Kidney tubule cell (primary cell): ENCODE results near the gene TBC1D30.

ENCODE experiments used
- DNase-seq: peaks from one replicate; pipeline ENCODE4 v3.0.0-alpha.2; 2018; ENCODE audit warnings: low spot score

The TBC1D30 gene

DNA sequence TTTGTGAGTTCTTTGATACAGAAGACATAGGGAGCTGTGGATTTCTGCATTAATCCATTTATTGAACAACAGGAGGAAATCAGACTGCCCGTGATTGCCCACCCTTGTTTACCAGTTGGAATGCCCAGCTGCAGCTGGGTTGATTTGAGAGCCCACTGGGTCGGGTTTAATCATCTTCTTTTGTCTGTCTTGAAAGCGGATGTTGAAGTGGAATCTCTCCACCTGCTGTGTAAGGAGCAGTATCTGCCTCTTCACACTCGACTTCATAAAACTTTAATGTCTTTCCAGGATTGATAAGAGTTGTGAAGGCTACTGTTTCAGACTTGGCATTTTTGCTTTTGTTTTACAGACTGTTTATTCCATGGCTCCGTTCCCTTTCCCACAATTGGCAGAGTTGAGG lies 39.9 kb downstream of the TBC1D30 start:
- DNase-seq = no peak

DNA sequence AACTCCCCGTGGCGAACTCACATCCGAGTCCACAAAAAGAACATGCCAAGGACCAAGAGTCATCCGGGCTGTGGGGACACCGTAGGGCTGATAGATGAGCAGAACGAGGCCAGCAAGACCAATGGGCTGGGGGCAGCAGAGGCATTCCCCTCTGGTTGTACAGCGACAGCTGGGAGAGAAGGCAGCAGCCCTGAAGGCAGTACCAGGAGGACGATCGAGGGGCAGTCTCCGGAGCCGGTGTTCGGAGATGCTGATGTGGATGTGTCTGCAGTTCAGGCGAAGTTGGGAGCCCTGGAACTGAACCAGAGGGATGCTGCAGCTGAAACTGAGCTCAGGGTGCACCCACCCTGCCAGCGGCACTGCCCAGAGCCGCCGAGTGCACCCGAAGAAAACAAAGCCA lies 50.7 kb downstream of the TBC1D30 start:
- no peak for DNase-seq

DNA sequence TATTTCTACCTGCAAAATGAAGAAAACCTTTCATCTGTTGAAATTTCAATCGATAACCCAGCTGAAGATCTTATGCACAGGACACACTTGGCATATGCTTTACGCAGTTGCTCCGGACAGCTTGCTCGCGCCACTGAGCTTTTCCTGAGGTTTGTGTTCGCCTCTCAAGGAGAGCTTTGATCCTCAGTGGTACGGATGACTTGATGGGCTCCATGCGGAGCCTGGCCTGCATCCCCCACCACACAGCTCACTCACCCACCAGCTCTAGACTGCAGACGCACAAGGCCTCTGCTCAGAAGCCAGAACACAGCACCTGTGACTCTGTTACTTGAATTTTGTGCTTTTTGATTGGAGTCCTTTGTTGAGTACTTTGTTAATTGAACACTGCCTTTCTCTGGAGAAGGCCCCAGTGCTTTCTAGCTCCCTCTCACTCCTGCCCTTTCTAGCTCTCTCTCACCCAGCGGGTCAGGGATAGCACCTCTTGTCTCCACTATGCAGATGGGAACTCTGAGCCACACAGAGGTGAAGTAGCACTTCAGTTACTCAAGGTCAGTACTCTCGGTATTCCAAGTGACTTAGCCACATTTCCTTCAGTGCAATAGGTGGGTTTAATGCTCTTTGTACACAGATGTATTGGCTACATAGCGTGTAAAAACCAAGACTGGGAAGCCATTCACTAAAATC lies 52.1 kb downstream of the TBC1D30 start:
- DNase-seq = no peak

DNA sequence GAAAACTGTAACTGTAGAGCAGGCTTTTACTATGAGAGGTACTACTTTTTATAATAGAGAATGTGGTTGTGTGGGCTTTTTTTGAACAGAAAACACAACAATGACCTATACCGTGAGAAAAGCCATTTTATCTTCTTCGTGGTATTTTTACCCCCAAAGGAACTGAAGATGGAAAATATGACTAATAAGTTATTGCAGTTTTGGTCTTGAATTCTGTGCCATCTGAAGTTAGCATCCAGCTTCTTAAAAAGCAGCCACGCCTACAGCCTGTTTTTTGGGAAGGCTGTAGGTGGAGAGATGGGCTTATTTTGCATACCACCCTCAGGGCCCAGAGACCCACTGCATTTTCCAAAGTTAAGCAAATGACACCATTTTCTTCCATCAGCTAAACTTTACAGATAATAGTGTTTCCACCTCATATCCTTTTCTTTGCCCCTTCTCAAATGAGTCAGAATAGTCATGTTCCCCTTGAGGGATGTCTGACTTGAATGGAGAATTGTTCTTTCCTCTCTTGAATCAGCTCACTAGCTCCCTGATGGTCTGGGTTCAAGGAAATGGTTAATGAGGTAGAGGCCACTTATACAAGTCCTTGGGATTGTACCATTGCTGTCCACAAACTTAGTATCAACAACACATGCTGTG lies 53.0 kb downstream of the TBC1D30 start:
- DNase-seq = no peak

DNA sequence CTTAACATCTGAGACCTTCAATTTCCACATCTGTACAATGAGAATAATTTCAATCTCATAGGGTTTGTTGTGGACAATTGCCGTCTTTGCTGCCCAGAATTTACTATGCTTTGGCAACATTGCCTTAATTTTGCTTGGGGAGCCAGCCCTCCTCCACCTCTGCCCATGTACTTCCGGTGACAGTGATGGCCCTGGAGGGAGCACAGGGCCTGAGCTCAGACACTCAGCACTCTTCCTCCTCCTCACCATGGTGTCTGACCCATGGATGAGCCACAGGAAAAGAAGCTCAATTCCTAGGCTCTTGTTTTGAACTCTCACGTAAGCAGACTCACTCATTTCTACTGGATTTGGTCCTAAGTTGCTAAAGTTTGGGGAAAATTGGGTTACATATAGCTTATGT lies 58.2 kb downstream of the TBC1D30 start:
- no peak for DNase-seq

DNA sequence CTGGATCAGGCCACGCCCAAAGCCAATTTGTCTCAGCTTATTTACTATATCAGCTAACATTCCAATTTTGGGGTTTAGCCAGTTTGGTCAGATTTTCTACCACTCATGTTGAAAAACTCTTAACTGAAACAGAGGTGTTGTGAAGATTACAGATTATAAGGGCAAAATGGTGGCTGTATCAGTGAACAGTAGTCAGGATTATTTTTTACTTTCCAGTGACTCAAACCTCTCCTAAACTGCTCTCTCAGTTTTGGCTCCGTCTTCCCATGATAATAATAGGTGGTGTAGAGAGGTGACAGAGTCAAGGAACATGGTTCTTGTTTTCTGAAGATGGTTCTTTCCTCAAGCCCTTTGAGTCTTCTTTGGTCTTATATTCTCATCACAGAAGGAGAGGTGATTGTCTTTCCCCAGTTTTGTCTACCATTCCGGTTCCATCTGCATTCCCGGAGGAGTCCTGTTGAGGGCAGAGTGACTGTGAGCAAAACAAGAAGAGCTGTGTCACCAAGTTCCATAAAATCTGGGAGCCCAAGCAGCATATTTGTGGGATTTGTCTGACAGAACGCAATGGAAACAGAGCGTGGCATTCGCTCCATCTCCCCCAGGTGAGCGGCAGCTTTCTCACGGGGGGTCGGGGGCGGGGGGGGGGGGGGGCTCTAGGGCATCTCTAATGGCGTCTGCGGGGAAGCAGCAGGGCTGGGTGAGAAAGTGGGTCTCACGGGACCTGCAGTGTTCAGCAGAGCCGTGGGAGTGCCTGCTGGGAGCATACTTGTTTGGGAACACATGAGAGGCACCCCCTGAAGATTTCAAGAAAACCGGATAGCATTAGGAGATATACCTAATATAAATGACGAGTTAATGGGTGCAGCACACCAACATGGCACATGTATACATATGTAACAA lies 59.1 kb downstream of the TBC1D30 start:
- no peak for DNase-seq

DNA sequence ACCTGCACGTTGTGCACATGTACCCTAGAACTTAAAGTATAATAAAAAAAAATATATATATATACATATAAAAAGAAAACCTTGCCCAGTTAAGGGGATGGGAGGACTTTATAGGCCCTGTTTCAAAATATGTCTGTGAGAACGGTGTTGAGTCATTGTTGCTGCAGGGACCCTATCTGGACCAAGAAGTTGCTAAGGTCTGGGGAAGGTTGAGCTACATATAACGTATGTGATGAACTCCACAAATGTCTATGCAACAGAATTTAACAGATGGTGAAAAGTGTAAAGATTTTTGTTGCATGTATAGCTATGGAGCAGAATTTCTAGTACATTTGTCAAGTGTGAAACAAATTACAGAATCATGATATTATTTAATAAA lies 59.7 kb downstream of the TBC1D30 start:
- no peak for DNase-seq

DNA sequence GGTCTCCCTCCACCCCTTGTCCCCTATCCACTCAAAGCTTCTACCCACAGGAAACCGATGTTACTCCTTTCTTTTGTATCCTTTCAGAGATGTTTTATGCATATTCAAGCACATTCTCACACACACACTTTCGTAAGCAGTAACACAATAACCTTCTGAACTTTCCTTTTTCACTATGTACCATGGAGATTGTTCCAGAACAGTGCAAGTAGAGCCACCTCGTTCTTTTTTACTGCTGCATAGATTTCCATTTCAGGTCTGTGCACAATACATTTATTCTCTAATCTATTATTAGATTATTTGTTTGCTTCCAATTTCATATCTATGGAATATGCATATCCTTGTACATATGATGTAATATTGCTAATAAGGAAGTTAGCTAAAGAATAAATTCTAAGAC lies 60.3 kb downstream of the TBC1D30 start:
- DNase-seq = no peak

DNA sequence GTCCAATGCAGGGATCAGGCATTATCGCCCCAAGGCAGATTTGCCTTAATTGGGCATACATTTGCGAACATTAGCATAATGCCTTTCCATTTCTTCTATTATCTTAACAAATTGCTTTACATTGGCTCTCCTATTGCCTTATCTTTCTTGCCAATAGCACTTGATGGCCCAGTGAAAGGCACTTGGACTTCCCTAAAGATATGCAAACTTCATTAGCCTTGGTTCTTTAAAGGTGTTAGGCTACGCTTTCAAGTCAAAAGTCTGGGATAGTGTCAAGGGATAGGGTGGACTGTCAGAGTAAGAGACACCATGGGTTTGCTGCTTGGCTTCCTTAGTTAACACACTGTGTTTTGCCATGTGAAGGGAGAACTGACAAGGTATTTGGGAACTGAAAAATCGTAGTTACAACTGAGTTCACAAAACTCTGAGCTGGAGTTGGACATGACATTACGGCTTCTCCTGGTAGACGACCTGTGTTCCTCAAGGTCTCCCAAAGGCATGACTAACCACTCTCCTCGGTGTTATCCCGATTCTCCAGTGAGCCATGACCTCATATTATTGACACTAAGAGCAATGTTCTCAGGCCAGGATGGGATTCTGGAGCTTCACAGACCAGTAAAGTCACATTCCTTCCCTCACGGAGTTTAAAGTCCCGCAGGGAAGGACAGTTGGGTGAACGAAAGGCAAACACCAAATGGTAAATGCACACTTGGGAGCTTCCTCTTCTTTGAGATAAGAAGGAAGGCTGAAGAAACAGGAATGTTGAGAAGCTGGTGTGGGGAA lies 65.2 kb downstream of the TBC1D30 start:
- peak; percentile 59 for DNase-seq

DNA sequence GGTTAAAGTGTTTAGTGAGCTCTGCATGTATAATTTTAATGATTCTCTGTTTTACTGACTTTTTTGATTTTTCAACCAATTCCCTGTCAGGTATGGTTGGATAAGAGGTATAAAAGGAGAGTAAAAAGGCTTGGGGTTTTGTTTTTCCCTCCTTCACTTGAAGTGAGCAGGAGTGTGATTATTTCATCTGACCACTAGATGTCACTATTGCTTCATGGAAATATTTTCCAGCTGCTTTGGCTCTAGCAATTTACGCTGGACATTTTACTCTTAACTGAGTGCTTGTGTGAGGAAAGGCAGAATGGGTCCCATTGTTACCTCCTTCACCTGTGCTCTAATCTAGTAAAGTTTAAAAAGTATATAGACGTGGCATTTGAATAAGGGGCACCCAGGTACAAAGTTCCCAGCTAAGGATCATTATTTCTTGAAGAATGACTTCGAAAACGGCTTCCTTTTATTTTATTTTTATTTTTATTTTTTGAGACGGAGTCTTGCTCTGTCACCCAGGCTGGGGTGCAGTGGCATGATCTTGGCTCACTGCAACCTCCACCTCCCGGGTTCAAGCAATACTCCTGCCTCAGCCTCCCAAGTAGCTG lies 66.5 kb downstream of the TBC1D30 start:
- peak; percentile 66 for DNase-seq

DNA sequence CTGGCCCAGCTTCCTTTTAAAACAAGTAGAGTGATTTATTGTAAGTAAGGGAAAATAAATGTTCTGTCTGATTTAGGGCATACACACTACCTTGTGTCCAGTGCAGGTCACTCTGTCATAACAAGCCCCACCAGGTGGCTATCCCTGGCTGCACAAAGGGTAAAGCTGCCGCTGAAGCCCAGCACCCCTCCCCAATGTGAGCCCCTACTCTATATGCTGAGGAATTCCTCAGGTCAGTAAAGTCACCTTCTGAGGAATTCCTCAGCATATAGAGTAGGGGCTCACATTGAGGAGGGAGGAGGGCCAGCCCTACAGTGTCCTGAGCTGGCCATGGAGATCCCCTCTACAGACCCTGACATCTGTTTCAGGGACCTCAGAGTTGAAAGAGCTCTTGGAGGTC lies 67.2 kb downstream of the TBC1D30 start:
- DNase-seq = no peak

DNA sequence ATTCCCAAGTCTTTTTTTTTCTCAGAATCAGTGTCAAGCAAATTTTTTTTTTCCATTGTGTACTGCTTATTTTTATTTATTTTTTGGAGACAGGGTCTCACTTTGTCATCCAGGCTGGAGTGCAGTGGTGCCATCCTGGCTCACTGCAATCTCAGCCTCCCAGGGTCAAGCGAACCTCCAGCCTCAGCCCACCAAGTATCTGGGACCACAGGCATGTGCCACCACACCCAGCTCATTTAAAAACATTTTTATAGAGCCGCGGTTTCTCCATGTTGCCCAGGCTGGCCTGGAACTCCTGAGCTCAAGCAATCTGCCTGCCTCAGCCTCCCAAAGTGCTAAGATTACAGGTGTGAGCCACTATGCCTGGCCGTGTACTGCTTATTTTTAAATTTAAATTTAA lies 68.1 kb downstream of the TBC1D30 start:
- DNase-seq = no peak

DNA sequence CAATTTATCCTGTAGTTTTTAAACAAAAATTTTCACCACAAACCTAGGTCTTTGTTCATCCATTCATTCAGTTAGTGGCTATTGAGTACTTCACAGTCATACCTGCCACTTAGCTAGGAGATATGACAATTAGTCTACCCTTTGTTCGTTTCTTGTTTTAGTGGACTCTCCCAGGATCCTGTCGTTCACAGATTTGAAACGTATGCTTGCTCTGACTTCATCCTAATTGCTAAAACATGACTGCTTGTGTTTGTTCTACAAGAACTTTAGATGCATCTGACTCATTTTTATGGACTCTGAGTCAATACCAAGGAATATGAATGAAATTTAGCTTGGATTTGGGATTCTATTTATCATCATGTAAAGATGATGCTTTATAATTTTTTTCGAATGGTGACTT lies 69.5 kb downstream of the TBC1D30 start:
- DNase-seq = peak; percentile 10

DNA sequence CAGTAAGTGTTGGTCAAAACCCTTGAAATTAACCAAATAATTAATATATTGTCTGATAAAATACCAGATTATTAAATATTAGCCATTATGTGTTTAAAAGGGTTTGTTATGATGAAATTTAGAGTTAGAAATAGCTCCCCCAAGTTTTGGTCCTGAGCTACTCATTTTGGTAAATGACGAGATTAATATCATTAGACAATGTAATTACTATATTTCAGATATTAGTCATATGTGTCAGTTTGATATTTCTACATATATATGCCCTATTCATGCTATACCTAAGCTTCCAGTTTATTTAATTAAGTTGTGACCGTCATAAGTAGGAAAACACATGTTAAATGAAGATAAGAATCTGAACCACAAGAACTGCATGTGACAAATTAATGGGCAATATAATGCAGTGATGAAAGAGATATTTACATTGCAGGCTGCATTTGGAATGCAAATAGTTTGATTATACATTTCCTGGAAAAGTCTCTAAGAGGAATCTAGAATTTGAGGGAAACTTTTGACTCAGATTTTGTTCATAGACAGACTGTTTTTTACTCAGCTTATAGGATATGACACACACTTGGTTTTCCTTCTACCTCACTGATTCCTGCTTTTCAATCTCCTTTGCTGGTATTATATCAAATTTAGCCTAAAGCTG lies 70.5 kb downstream of the TBC1D30 start:
- no peak for DNase-seq

DNA sequence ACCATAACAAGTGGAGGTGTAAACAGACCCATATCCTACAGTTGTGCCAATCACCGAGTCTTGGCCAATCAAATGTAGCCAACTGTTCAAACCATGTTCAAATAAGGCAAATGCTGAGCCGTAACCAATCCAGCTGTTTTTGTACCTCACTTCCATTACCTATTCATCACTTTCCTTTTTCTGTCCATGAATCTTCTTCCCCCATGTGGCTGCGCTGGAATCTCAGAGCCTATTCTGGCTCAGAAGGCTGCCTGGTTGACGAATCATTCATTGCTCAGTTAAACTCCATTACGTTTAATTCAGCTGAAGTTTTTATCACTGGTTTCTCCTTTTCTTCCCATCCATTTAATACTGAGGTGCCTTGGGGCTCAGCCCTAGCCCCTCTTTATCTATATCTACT lies 71.1 kb downstream of the TBC1D30 start:
- DNase-seq = peak; percentile 44

DNA sequence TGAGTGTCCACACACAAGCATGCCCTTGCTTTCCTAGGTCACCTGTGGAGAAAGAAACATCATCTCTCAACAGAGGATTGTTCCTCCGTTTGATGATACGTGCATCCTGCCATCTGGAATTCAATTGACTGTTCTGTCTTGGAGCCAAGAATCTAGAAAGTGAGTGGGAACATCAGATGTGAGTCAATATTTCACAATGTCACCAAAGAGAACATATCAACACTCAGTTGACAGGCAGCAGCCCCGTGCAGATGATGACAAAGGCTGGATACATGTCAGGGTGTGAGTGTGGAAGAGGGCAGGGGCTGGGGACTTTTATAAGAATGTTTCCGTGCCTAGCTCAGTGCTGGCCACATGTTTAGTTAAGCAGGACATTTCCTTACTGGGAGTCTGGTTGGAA lies 76.1 kb downstream of the TBC1D30 start:
- DNase-seq = peak; percentile 62

DNA sequence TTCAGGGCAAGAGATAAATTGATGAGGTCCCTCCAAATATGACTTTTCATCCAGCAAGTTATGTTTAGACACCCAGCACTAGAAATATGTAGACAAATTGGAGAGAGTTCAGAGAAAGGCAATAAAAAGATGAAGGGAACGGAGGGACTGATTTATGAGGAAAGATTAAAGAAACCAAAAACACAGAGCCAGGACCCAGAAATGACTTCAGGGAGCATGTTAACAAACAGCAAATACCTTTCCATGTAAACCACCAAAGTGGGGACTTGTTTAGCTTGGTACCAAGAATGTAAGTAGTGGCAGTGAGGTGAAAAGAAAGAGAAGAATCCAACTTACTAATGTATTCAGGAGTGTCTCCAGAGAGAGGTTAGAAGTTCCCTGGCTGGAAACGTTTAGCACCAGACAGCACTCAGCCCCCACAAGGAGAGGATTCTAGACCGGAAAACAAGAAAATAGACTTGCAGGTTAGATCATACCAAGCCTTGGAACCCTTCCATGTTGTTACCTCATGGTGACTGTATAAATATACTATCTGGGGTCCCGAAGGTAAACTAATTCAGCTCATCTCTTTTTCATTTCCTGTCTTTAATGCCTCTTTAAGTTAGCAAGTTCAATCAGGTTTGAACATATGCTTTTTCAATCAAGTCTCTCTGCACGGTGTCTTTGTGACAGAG lies 79.2 kb downstream of the TBC1D30 start:
- no peak for DNase-seq

DNA sequence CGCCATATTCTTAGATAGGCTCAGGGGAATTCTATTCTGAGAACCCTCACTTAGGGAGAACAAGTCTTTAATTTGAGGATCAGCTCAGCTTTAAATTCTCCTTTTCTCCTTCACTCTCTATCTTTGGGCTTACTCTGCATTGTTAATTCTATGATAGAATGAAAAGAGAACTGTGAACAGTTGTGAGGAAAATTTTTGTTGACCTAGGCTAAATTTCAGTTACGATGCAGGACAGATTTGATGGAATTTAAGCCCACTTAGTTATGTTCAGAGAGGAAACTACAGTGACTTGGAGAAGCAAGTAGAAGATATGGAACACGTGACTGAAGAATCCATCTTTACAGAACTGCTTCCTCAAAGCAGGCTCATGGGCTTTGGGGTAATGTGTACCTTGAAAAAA lies 82.7 kb downstream of the TBC1D30 start:
- DNase-seq = no peak

DNA sequence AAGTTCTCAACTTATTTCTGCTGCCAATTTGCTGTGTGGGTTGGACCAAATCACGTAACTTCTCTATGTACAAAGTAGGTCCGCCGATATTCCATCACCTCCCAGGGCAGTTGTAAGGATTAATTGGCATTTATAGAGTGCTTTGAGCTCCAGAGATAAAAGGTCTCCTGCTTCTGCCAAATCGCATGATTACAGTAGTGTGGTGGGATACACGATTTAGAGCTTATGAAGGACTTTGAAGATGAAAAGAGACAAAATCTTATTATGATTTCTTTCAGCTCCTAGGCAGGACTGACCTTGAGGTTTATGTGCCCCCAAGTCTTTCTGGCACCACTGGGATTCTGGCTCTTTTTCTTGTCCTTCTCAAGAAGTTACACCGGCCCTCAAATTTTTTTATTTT lies 84.7 kb downstream of the TBC1D30 start:
- no peak for DNase-seq

DNA sequence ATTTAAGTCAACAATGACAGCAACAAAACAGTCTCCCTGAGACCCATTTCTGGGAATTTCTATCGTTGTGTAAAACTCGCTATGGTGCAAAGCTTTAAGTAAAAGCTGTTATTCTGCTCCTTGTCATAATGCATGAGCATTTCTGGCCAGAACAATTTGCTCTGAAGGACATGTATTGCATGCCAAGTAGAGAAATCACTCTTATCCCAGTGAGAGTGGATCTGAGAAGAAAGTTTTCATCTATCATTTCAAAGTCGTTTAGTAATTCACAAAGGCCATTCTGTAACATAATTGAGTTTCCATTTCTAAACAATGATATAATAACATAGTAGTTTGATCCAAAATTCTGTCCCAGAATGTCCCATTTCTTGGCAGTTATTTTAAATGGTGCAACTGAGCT lies 86.6 kb downstream of the TBC1D30 start:
- DNase-seq = no peak

DNA sequence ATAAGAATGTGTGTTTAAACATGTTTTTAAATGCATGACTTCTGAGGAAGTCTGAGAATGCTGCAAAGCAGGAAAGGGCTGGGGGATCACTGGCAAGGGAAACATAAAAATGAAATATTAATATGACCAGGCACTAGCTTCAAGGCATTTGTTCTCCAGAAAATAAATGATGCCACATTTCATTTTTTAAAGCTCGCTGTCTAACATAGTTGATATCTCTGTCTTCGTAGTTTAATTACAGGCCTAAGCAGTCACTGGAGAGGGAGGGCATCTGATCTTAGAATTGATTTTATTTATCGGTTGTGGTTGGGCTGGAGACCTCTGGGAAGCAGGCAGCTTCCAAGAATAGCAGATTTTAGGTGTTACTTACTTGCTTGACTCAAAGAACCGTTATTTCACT lies 87.5 kb downstream of the TBC1D30 start:
- DNase-seq = no peak
